C4-2B (cell line): ENCODE measurements around the gene MCF2L2.

ENCODE experiments used
- H3K27ac ChIP-seq: fragments of 450-650 bp; 2 replicates; pipeline ENCODE4 v1.5.1; 2017
- ZFX ChIP-seq: fragments of 450-650 bp; IDR thresholded peaks from 2 replicates; pipeline ENCODE4 v1.6.1; 2017
- TF ChIP-seq, protein P1 (sequence below): fragments of 450-650 bp; conservative IDR thresholded peaks from 2 replicates; pipeline ENCODE4 v1.5.1; 2017; ENCODE audit warnings: mild to moderate bottlenecking

Gene MCF2L2

GRCh38 chr3:183318877-183319276, 109.5 kb downstream of the MCF2L2 start:
- no peak overlapping the region for H3K27ac ChIP-seq
- TF ChIP-seq, protein P1, sequence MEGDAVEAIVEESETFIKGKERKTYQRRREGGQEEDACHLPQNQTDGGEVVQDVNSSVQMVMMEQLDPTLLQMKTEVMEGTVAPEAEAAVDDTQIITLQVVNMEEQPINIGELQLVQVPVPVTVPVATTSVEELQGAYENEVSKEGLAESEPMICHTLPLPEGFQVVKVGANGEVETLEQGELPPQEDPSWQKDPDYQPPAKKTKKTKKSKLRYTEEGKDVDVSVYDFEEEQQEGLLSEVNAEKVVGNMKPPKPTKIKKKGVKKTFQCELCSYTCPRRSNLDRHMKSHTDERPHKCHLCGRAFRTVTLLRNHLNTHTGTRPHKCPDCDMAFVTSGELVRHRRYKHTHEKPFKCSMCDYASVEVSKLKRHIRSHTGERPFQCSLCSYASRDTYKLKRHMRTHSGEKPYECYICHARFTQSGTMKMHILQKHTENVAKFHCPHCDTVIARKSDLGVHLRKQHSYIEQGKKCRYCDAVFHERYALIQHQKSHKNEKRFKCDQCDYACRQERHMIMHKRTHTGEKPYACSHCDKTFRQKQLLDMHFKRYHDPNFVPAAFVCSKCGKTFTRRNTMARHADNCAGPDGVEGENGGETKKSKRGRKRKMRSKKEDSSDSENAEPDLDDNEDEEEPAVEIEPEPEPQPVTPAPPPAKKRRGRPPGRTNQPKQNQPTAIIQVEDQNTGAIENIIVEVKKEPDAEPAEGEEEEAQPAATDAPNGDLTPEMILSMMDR, result no peak
- TF ChIP-seq ZFX, result no peak

- no peak overlapping the region for H3K27ac ChIP-seq
- TF ChIP-seq, protein P1, result no peak
- TF ChIP-seq ZFX, result no peak
These were observed 110.2 kb downstream of the MCF2L2 start for GRCh38 chr3:183317886-183318865.

DNA sequence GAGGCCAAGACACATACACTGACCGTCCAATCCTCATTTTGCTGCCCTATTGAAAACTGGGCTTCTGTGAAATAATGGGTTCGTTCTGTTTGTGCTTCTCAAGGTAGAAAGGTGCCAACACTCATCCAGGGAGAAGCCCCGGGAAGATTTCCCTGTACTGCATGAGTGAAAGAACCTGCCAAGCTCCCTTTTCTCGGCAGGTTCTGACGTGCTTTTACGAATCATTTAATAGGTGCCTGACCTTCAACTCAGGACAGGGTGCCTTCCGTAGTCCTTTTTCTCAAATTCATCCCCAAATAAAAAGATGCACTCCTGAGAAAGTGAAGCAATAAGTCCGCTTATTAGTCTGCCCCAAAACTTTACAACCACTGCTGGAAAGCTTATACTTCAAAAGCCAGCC, 111.1 kb downstream of the MCF2L2 start:
- TF ChIP-seq, protein P1, result no peak
- no peak for TF ChIP-seq ZFX
- H3K27ac ChIP-seq, result no peak overlapping the region

- H3K27ac ChIP-seq, result no peak overlapping the region
- TF ChIP-seq, protein P1, result no peak
- TF ChIP-seq ZFX, result no peak
These were observed 112.7 kb downstream of the MCF2L2 start for GRCh38 chr3:183315739-183316138.

DNA sequence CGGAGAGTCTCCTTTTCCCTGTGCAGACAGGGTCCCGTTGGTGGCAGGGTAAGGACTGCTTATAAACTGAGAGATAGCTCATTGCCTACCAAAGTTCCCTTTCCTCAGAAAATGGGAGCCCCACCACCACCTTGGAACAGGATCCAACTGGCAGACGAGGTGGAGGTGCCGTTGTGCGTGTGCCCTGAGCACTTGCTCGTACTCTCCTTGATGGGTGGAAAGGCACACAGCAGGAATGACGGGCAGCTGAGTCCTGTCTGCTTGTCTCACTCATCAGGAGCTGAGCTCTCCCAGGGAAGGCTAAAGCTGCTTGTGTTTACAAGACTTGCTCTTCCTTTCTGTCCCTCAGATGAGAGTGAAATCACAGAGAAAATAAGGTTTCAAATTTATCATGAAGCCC, 114.7 kb downstream of the MCF2L2 start:
- H3K27ac ChIP-seq, result no peak overlapping the region
- no peak for TF ChIP-seq ZFX
- TF ChIP-seq, protein P1, result no peak

GRCh38 chr3:183313351-183313750, 115.1 kb downstream of the MCF2L2 start:
- no peak overlapping the region for H3K27ac ChIP-seq

DNA sequence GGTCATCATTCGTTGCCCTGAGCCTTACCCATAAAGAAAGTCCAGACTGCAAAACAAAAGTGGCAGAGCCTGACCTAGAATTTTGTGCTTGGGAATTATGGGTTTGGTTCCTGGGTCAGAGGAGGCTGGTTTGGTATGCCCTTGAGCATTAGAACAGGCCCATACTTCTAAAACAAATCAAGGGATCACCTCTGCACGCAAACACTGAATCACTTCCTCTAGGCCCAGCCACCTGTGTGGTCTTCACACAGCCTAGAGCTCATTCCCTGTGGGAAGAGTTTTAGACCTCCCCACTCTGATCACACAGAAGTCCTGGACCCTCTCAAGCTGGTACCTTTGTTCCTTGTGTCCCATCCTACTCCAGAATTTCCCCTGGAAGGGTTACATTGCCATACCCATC, 116.0 kb downstream of the MCF2L2 start:
- TF ChIP-seq, protein P1, result no peak
- no peak for TF ChIP-seq ZFX
- no peak overlapping the region for H3K27ac ChIP-seq

More at GRCh38 chr3:183313351-183313750, 115.1 kb downstream of the MCF2L2 start:
- no peak for TF ChIP-seq ZFX
- TF ChIP-seq, protein P1, result no peak
